Stomach (tissue), 4 donors: ENCODE data around the gene TIGAR.

Source experiments
- EP300 ChIP-seq: sonication (generic); formaldehyde crosslinking; IDR thresholded peaks from one replicate; pipeline ENCODE4 v1.6.1; 2017; ENCODE audit warnings: antibody characterized with exemption
- POLR2A ChIP-seq, 4 donors: fragments of 450-650 bp; IDR thresholded peaks; one replicate each; pipeline ENCODE4 v1.6.1; 2016; ENCODE audit warnings: antibody characterized with exemption in 4 of 4, control low read depth in 2 of 4, mild to moderate bottlenecking in 1 of 4, moderate library complexity in 1 of 4
- POLR2AphosphoS5 ChIP-seq, 3 donors: sonication (generic); formaldehyde crosslinking; IDR thresholded peaks; one replicate each; pipeline ENCODE4 v1.6.1; 2016; ENCODE audit warnings: antibody characterized with exemption in 3 of 3
- TF ChIP-seq, protein P1 (sequence below), 7 experiments: fragments of 450-650 bp in 4 of 7; fragments of 200-600 bp in 3 of 7; sonication (generic) in 3 of 7; IDR thresholded peaks; one replicate each; pipeline ENCODE4 v1.5.1; 2016 to 2019; ENCODE audit warnings: antibody characterized with exemption in 7 of 7, control low read depth in 2 of 7, mild to moderate bottlenecking in 1 of 7

- no peak for TF ChIP-seq POLR2A (IDR thresholded peaks at IDR 0.05)
- TF ChIP-seq, protein P1, sequence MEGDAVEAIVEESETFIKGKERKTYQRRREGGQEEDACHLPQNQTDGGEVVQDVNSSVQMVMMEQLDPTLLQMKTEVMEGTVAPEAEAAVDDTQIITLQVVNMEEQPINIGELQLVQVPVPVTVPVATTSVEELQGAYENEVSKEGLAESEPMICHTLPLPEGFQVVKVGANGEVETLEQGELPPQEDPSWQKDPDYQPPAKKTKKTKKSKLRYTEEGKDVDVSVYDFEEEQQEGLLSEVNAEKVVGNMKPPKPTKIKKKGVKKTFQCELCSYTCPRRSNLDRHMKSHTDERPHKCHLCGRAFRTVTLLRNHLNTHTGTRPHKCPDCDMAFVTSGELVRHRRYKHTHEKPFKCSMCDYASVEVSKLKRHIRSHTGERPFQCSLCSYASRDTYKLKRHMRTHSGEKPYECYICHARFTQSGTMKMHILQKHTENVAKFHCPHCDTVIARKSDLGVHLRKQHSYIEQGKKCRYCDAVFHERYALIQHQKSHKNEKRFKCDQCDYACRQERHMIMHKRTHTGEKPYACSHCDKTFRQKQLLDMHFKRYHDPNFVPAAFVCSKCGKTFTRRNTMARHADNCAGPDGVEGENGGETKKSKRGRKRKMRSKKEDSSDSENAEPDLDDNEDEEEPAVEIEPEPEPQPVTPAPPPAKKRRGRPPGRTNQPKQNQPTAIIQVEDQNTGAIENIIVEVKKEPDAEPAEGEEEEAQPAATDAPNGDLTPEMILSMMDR (IDR thresholded peaks at IDR 0.05) = no peak
- no peak for TF ChIP-seq EP300
- TF ChIP-seq POLR2AphosphoS5 (IDR thresholded peaks at IDR 0.05) = no peak
Observed at GRCh38 chr12:4288296-4289131, 32.5 kb upstream of the TIGAR start.
